Heart left ventricle (tissue), 13 donors: ENCODE results near the gene NEDD4L.

Source experiments
- POLR2A ChIP-seq, 2 donors: fragments of 450-650 bp; IDR thresholded peaks; one replicate each; pipeline ENCODE4 v1.6.1; 2017; ENCODE audit warnings: antibody characterized with exemption in 2 of 2, mild to moderate bottlenecking in 2 of 2, moderate library complexity in 2 of 2
- TF ChIP-seq, protein P1 (sequence below), 12 donors: fragments of 200-600 bp; sonication (generic) in 4 of 12; IDR thresholded peaks; one replicate each; pipeline versions ENCODE4 v1.5.0 to v1.8.0; 2018 to 2022; ENCODE audit warnings: antibody characterized with exemption in 12 of 12, mild to moderate bottlenecking in 5 of 12
- donor health status: ischemic (EF 13 %, LVEDD 7.1; RV severe dilation, severe dysfunction).
- donor health status: DM: no; HTN: yes; CAD: no.
- donor health status: DM: no; HTN: no; CAD: no.
- donor health status: ischemic (EF 25% LVEDD 6.9; RV normal size, moderate dysfunction).
- donor health status: ischemic (EF 25% LVEDD 5.7; RV mildly dilated, moderate dysfunction).
- donor health status: ischemic (EF 35%, LVEDD 5.7; RV mildly dilated, moderate dysfunction).
- donor health status: nonischemic (EF 11% LVEDD 7.7; RV severe dilation, severe dysfunction).
- donor health status: DM: yes; HTN: yes; CAD: no.
- donor health status: PGD.
- donor health status: ischemic (EF 29% LVEDD 5.4; RV normal size, mild dysfunction).
- donor health status: nonischemic (EF 23%, LVEDD 6.1; RV moderate dilation, normal function).

DNA sequence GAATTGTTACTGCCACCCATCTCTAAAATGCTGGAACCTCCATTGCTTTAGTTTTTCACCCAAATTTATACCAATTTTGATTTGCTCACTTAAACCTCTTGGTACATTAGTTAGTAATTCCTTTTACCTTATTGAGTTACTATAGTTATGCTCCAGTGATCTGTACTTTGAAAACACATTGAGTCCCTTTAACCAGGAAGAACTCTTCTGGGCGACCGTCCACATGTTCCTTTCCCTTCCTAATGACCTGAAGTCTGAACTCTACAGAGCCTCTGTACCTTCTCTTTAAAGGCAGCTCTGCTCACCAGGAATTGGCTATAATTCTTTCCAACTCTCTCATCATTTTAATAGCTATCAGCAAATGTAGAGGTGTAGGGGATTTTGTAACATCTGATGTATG is 290.0 kb downstream of the NEDD4L start:
- no peak for TF ChIP-seq POLR2A (IDR thresholded peaks at IDR 0.05)
- TF ChIP-seq, protein P1, sequence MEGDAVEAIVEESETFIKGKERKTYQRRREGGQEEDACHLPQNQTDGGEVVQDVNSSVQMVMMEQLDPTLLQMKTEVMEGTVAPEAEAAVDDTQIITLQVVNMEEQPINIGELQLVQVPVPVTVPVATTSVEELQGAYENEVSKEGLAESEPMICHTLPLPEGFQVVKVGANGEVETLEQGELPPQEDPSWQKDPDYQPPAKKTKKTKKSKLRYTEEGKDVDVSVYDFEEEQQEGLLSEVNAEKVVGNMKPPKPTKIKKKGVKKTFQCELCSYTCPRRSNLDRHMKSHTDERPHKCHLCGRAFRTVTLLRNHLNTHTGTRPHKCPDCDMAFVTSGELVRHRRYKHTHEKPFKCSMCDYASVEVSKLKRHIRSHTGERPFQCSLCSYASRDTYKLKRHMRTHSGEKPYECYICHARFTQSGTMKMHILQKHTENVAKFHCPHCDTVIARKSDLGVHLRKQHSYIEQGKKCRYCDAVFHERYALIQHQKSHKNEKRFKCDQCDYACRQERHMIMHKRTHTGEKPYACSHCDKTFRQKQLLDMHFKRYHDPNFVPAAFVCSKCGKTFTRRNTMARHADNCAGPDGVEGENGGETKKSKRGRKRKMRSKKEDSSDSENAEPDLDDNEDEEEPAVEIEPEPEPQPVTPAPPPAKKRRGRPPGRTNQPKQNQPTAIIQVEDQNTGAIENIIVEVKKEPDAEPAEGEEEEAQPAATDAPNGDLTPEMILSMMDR (IDR thresholded peaks at IDR 0.05), result no peak
